Ishikawa (cell line): ENCODE data around the gene SLC39A13.

Source experiments
- CEBPB ChIP-seq: IDR thresholded peaks from 2 replicates; pipeline ENCODE4 v1.6.1; 2012
- CREB1 ChIP-seq: IDR thresholded peaks from 2 replicates; pipeline ENCODE4 v1.6.1; 2012; ENCODE audit warnings: low read depth
- EGR1 ChIP-seq: IDR thresholded peaks from 2 replicates; pipeline ENCODE4 v1.6.1; 2012
- EP300 ChIP-seq: IDR thresholded peaks from 2 replicates; pipeline ENCODE4 v1.6.1; 2012; ENCODE audit warnings: borderline replicate concordance
- FOXM1 ChIP-seq: IDR thresholded peaks from 2 replicates; pipeline ENCODE4 v1.6.1; 2012; ENCODE audit warnings: low read depth, borderline replicate concordance
- MAX ChIP-seq: IDR thresholded peaks from 2 replicates; pipeline ENCODE4 v1.6.1; 2012
- NFIC ChIP-seq: IDR thresholded peaks from 2 replicates; pipeline ENCODE4 v1.6.1; 2012
- RAD21 ChIP-seq: IDR thresholded peaks from 2 replicates; pipeline ENCODE4 v1.6.1; 2012; ENCODE audit warnings: low read depth
- REST ChIP-seq: IDR thresholded peaks from 2 replicates; pipeline ENCODE4 v1.6.1; 2012; ENCODE audit warnings: low read depth, mild to moderate bottlenecking
- TAF1 ChIP-seq: IDR thresholded peaks from 2 replicates; pipeline ENCODE4 v1.6.1; 2012; ENCODE audit warnings: low read depth, mild to moderate bottlenecking
- TCF12 ChIP-seq: IDR thresholded peaks from 2 replicates; pipeline ENCODE4 v1.6.1; 2012; ENCODE audit warnings: low read depth
- TEAD4 ChIP-seq: IDR thresholded peaks from 2 replicates; pipeline ENCODE4 v1.6.1; 2012
- YY1 ChIP-seq: IDR thresholded peaks from 2 replicates; pipeline ENCODE4 v1.6.1; 2012; ENCODE audit warnings: low read depth
- ZBTB7A ChIP-seq: IDR thresholded peaks from 2 replicates; pipeline ENCODE4 v1.6.1; 2012; ENCODE audit warnings: low read depth
- TF ChIP-seq, protein P1 (sequence below): IDR thresholded peaks from 2 replicates; pipeline ENCODE4 v1.6.1; 2012

The SLC39A13 gene

DNA sequence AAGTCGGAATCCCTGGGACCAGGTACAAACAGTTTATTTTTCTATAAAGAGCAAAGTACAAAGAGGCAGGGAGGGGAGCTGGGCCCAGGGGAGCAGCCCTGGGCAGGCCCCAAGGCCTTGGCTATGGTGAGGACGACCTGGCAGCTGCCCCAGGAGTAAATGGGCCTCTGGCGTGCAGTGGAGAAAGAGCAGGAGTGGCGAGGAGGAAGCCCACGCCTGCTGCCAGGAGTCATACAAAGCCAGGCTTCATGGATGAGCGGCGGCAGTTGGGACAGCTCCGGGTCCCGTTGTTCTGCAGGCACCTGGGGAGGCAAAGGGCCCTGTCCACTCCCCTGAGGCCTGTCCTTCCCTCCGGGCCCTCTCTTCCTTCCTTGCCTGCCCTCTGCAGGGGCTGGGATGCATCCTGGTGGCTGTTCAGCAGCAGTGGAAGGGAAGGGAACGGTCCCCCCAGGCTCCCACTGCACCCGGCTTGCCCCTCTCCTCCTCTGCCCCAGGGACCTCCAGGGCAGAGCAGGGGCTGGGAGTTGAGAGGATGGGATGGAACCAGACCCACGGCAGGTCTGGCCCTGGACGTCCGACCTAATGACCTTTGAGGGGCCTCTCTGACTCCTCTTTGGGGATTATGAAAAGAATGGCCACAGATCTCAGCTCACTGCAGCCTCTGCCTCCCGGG lies 29.5 kb downstream of the SLC39A13 start:
- no peak for TF ChIP-seq MAX
- TF ChIP-seq CEBPB: no peak
- no peak for TF ChIP-seq YY1
- TF ChIP-seq CREB1: no peak
- no peak for TF ChIP-seq RAD21
- TF ChIP-seq EP300: no peak
- TF ChIP-seq REST: no peak
- TF ChIP-seq TAF1: no peak
- TF ChIP-seq, protein P1, sequence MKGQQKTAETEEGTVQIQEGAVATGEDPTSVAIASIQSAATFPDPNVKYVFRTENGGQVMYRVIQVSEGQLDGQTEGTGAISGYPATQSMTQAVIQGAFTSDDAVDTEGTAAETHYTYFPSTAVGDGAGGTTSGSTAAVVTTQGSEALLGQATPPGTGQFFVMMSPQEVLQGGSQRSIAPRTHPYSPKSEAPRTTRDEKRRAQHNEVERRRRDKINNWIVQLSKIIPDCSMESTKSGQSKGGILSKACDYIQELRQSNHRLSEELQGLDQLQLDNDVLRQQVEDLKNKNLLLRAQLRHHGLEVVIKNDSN: no peak
- TF ChIP-seq FOXM1: no peak
- TF ChIP-seq NFIC: no peak
- no peak for TF ChIP-seq TCF12

GRCh38 chr11:47438721-47439120 lies 30.3 kb downstream of the SLC39A13 start:
- TF ChIP-seq, protein P1: no peak
- no peak for TF ChIP-seq NFIC
- no peak for TF ChIP-seq REST
- no peak for TF ChIP-seq EGR1
- TF ChIP-seq MAX: no peak
- TF ChIP-seq TEAD4: no peak
- TF ChIP-seq TCF12: no peak
- TF ChIP-seq FOXM1: no peak
- no peak for TF ChIP-seq EP300
- TF ChIP-seq CREB1: no peak
- no peak for TF ChIP-seq YY1
- TF ChIP-seq ZBTB7A: no peak
- no peak for TF ChIP-seq TAF1
- no peak for TF ChIP-seq CEBPB

DNA sequence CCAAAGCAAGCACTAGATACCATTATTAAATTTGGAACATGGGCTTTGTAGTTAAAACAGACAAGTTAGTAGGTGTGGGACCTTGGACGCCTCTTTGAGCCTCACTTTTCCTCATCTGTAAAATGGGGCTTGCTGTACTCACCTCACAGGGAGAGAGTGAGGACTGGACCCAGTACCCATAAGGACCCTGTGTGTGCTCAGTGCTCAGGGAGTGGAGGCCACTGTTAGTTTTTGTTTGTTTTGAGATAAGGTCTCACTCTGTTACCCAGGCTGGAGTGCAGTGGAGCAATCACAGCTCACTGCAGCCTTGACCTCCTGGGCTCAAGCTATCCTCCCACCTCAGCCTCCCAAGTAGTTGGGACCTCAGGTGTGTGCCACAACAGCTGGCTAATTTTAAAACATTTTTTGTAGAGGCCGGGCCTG lies 31.7 kb downstream of the SLC39A13 start:
- TF ChIP-seq FOXM1 (no peak), NFIC (no peak), CREB1 (no peak), REST (no peak), YY1 (no peak), TCF12 (no peak), TAF1 (no peak), TEAD4 (no peak), EGR1 (no peak), ZBTB7A (no peak), RAD21 (no peak), MAX (no peak), CEBPB (no peak), EP300 (no peak)
- TF ChIP-seq, protein P1: no peak

DNA sequence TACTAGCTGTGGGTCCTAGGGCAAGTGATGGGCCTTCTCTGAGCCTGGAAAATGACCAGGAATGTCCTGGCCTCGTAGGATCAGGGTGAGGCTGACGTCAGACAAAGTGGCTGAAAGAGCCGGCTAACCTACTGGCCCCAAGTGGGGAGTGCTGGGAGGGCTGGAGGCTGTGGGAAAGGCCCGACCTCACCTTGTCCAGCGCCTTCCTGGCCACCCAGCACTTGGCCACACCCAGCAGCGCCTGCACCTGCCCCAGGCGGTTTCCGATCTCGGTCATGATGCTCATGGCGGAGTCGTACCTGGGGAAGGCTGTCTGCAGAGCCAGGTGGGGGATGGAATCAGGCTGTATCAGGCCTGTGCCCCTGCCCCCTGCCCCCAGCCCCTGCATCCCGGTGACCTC lies 33.0 kb downstream of the SLC39A13 start:
- TF ChIP-seq, protein P1: no peak
- TF ChIP-seq EP300 (no peak), TAF1 (no peak), TCF12 (no peak)
